Fibroblast of mammary gland (primary cell): ENCODE results near the gene PTGIR.

Experiments used
- DNase-seq: peaks from one replicate; pipeline ENCODE4 v3.0.0-alpha.2; 2010; ENCODE audit warnings: low read depth
- H3K4me3 ChIP-seq: 2 replicates; pipeline ENCODE4 v1.5.1; 2011; ENCODE audit warnings: low read depth, mild to moderate bottlenecking, low read length, moderate library complexity; ENCODE audit not compliant: control insufficient read depth
- TF ChIP-seq, protein P1 (sequence below): conservative IDR thresholded peaks from 2 replicates; pipeline ENCODE4 v1.5.1; 2011; ENCODE audit warnings: low read depth, low read length, inconsistent platforms; ENCODE audit not compliant: control insufficient read depth, insufficient read depth

The PTGIR gene

DNA sequence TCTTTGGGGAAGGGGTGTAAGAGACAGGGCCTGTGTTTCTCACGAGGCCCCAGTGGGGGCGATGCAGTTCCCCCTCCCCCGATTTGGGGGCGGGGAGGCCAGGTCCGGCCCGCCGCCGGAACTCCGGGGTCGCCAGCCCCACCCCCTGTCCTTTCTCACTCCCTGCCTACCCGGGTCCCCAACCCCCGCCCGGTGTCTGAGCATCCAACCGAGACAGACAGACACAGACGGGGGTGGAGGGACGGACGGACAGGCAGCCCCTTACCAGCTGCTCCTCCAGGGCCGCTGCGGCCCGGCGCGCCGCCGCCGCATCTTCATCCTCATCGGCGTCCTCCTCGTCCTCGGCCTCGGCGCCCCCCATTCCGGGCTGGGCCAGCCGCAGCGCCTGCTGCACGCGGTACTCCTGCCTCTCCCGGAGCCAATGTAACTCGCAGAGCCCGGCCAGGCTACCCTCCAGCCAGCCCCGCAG, 35.7 kb upstream of the PTGIR start:
- TF ChIP-seq, protein P1, sequence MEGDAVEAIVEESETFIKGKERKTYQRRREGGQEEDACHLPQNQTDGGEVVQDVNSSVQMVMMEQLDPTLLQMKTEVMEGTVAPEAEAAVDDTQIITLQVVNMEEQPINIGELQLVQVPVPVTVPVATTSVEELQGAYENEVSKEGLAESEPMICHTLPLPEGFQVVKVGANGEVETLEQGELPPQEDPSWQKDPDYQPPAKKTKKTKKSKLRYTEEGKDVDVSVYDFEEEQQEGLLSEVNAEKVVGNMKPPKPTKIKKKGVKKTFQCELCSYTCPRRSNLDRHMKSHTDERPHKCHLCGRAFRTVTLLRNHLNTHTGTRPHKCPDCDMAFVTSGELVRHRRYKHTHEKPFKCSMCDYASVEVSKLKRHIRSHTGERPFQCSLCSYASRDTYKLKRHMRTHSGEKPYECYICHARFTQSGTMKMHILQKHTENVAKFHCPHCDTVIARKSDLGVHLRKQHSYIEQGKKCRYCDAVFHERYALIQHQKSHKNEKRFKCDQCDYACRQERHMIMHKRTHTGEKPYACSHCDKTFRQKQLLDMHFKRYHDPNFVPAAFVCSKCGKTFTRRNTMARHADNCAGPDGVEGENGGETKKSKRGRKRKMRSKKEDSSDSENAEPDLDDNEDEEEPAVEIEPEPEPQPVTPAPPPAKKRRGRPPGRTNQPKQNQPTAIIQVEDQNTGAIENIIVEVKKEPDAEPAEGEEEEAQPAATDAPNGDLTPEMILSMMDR = no peak
- peak overlapping the region; percentile 43 for H3K4me3 ChIP-seq
- no peak for DNase-seq

DNA sequence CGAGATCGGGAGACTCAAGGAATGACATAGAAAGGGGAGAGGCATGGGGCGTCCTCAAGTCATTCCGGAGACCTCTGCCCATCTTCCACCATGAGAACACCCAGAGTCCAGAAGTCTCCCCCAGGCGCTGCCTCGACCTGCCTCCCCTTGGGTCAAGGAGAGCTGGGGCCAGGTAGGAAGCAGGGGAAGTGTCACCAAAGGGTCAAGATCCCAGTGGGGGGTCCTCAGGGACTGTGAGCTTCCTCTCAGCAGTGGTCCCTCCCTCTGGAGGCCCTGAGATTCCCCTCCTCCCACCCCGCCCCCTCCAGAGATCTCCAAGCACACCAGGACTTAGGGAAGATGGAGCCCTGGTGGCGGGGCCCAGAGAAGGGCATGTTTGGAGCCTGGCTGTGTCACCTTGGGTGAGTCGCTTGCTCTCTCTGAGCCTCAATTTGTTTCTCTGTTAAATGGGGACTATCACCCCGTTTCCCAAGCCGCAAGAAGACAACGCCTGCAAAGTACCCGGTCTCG, 35.2 kb upstream of the PTGIR start:
- no peak for DNase-seq

DNA sequence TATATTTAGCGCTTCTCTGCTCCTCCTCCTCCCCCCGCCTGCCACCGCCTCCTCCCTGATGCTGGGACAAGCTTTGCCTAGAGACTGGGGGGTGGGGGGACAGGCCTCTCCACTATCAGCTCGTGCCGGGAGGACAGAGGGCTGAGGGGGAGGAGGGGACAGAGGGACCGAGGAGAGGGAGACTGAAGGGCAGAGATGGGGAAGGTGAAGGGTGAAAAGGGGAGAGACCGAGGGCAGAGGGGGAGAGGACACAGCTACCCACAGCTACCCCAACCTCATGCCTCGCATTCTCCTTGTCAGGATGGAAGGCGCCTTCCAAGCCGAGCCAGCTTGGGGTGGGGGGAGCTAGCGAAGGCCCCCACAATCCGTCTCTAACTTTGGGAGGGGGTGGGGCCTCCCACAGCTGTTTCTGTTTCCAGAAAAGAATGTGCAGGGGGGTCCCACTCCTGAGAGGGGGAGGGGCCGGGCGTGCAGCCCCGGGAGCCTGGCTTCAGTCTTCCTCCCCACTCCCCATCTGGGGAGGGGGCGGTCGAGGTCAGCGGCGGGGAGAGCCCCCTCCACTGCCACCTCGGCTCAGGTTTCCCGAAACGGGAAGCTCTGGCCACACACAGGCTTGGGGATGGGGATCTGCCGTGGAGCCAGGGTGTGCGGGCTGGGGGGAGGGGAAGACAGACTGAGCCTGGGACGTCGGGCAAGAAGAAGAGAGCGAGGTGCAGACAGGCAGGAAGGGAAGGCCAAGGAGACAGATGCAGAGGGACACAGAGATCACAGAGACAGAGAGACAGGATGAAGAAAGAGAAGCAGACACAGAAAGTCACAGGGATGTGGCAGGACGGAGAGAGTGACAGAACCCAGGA, 34.5 kb upstream of the PTGIR start:
- TF ChIP-seq, protein P1 = no peak
- H3K4me3 ChIP-seq = peak overlapping the region; percentile 43
- DNase-seq = no peak

More for the DNA sequence above, 35.2 kb upstream of the PTGIR start:
- peak overlapping the region; percentile 43 for H3K4me3 ChIP-seq
- TF ChIP-seq, protein P1 = no peak

DNA sequence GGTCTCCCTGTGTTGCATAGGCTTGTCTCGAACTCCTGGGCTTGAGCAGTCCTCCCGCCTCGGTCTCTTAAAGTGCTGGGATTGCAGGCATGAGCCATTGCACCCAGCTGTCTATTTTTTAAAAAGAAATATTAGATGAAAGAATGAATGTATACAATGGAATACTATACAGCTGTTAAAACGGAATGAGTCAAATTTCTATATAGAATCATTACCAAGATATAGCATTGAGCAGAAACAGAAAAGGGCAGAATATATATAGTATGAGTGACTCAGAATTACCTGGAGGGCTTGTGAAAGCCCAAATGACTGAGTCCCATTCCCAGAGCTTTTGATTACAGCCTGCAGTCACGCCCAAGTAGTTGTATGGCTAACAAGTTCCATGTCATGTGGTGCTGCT, 31.7 kb upstream of the PTGIR start:
- TF ChIP-seq, protein P1 = no peak
- DNase-seq = no peak
- no peak overlapping the region for H3K4me3 ChIP-seq

DNA sequence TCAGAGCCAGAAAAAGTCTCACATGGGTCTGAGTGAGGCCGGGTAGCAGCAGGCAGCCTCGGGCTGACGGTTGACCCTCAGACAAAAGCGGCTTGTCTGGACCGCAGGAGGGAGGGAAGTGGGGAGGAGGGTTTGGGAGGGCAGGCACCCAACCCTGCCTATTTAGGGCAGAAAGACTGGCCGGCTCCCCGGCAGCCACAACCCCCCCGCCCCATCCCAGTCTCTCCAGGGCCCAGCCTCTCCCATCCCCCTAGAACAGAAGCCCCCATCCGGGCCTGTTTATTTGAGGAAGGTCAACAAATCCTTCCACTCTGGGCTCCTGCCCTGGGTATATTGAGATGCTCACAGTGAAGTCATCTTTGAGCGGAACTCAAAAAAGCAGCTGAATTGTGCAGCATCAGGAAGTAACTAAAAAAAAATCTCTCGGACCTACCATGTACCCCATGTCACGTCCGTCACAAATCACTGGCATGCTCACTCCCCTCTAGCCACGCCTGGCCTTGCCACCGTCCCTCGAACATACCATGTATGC, 29.8 kb upstream of the PTGIR start:
- DNase-seq = no peak
- H3K4me3 ChIP-seq = no peak overlapping the region
- TF ChIP-seq, protein P1 = no peak

DNA sequence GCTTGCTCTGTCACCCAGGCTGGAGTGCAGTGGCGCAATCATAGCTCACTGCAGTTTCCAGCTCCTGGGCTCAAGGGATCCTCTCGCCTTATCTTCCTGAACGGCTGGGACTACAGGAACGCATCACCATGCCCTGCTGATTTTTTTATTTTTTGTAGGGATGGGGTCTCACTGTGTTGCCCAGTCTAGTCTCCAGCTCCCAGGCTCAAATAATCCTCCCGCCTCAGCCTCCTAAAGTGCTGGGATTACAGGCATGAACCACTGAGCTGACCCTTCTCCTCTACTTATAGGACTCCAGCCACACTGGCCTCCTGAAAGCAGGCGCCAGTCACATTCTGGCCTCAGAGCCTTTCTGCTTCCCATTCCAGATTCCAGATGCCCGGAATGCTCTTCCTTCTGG, 25.6 kb upstream of the PTGIR start:
- no peak overlapping the region for H3K4me3 ChIP-seq
- no peak for DNase-seq
- TF ChIP-seq, protein P1 = no peak
